Gastrocnemius medialis (tissue), 4 donors: ENCODE results near the gene AGAP1.

Experiments
- POLR2A ChIP-seq, 2 donors: fragments of 450-650 bp; IDR thresholded peaks; one replicate each; pipeline ENCODE4 v1.6.1; 2017; ENCODE audit warnings: antibody characterized with exemption in 2 of 2, mild to moderate bottlenecking in 2 of 2, moderate library complexity in 2 of 2
- TF ChIP-seq, protein P1 (sequence below), 5 experiments: fragments of 450-650 bp in 3 of 5; fragments of 200-600 bp in 2 of 5; sonication (generic) in 2 of 5; IDR thresholded peaks in 4 of 5; conservative IDR thresholded peaks in 1 of 5; 1 replicate in 4 of 5; 2 replicates in 1 of 5; pipeline ENCODE4 v1.5.1; 2016 to 2019; ENCODE audit warnings: antibody characterized with exemption in 5 of 5, mild to moderate bottlenecking in 3 of 5, moderate library complexity in 3 of 5

DNA sequence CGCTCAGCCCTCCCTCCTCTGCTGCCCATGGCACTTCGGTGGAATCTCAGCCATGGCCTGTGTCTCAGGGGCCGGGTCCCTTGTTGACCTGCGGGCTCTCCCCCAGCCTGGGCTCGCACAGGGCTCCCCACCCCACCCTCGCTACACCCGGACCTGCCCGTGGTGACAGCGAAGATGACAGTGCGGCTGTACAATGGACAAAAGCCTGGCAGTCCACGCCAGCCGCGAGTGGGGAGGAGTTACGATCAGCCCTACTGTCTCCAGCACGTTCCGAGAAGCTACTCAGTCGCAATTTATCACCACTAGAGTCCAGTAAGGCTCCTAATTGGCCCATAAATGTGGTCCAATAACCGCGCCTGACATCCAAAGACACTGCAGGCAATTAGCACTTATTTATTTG, 642.7 kb downstream of the AGAP1 start:
- no peak for TF ChIP-seq POLR2A (IDR thresholded peaks at IDR 0.05)
- TF ChIP-seq, protein P1, sequence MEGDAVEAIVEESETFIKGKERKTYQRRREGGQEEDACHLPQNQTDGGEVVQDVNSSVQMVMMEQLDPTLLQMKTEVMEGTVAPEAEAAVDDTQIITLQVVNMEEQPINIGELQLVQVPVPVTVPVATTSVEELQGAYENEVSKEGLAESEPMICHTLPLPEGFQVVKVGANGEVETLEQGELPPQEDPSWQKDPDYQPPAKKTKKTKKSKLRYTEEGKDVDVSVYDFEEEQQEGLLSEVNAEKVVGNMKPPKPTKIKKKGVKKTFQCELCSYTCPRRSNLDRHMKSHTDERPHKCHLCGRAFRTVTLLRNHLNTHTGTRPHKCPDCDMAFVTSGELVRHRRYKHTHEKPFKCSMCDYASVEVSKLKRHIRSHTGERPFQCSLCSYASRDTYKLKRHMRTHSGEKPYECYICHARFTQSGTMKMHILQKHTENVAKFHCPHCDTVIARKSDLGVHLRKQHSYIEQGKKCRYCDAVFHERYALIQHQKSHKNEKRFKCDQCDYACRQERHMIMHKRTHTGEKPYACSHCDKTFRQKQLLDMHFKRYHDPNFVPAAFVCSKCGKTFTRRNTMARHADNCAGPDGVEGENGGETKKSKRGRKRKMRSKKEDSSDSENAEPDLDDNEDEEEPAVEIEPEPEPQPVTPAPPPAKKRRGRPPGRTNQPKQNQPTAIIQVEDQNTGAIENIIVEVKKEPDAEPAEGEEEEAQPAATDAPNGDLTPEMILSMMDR (IDR thresholded peaks at IDR 0.05 in 4 of 5, conservative IDR thresholded peaks at IDR 0.05 in 1 of 5), result no peak
